ENCODE data around the gene POU1F1.
"Not testable (repeated sequence)": the region's sequence is repeated elsewhere in the genome, so short reads cannot be mapped to it uniquely, and the experiment has no call there.

POU1F1 gene, protein sequence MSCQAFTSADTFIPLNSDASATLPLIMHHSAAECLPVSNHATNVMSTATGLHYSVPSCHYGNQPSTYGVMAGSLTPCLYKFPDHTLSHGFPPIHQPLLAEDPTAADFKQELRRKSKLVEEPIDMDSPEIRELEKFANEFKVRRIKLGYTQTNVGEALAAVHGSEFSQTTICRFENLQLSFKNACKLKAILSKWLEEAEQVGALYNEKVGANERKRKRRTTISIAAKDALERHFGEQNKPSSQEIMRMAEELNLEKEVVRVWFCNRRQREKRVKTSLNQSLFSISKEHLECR

DNA sequence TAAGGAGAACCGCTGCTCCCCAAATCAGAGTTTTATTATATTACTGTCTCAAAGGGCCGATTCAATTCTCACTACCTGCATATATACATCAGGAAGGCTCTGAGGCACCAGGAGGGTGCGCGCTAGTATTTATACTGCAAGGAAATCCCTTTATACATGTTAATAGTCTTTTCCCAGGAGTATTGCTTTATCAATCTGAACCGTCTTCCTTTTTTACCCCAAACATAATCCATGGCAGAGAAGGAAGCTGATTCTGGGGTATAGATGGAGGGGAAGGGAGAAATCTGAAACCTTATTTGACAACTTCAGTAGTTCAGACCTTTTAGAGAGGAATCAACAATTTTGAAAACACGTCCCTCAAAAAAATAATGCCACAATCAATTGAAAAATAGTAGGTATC is at the start of gene POU1F1:
TSS of gene POU1F1 (minus strand) at position 101 of the 400 bp plus-strand sequence. CDS start 122 bp downstream, outside the sequence.
- no peak for DNase-seq

DNA sequence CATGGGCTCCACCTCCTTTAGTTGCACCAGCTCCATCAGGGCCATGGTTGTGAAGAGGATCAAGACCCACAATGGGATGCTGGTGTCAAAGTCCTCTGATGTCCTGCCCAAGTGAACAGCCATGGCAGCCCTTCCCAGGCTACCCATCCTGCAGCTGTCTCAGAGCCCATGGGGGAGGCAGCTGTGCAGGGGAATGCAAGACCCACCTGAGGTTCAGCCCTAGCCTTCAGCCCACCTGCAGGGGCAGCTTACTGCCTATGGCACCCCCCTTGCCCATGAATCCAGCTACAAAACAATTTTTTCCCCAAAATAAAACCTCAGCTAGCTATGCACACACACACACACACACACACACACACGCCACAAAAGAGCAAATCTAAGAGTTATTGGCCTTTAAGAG is 48.2 kb upstream of the POU1F1 start:
- DNase-seq: no peak

- no peak for DNase-seq
Measured at GRCh38 chr3:87320756-87321626, 44.6 kb upstream of the POU1F1 start.

GRCh38 chr3:87318617-87319021 is 42.2 kb upstream of the POU1F1 start:
- no peak for DNase-seq

DNA sequence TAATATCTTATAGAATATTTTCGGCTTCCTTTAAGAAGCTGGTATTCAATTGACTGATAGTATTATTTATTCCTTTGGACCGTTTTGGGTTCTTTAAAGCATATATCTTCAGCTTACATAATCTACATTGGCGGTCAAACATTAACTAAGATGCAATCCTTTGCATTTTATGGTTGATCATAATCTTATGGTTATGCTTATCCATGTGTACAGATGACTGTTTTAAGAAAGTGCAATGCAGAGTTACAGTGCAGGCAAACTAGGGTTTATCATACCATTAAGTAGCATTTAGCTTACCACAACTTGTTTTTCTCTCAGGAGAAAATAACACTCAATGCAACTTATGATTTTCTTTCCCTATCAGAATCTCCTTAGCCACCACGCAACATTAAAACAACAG is 41.4 kb upstream of the POU1F1 start:
- no peak for DNase-seq

GRCh38 chr3:87313641-87314040 is 37.3 kb upstream of the POU1F1 start:
- DNase-seq: no peak

- DNase-seq: no peak
Measured at GRCh38 chr3:87311309-87311708, 34.9 kb upstream of the POU1F1 start.

DNA sequence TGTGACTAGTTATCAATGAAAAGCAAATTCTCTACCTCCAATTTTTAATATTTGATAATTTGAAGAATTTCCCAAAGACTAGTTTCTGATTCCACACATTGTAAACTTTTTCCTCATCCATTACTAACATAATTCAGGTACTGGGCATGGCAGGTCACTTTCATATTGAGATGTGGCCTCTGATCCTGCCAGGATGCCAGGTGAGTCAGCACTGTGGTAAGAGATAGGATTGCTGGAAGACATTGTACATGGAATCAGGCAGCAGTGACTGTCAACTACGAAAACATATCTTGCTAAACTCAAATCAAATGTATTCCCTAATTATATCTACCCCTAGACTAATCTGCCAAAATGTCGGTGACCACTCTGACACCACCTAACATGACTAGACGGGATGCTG is 33.2 kb upstream of the POU1F1 start:
- DNase-seq: no peak

GRCh38 chr3:87307805-87308204 is 31.4 kb upstream of the POU1F1 start:
- DNase-seq: no peak

DNA sequence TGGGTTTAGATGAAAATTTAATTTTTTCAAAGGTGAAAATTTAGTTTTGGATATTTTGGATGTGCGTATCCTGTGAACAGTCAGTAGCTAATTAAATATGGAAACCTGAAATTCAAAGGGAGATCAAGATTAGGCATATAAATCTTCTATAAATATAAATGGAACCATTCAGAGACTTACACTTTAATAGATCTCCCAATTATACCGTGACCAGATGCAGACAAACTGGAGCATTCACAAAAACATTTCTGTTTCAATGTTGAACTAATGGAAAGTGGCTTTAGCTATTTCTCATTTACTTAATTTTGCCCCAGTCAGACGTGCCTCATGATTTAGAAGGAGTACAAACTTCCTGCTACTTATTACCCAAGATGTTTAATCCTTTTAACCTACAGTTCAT is 29.1 kb upstream of the POU1F1 start:
- no peak for DNase-seq

DNA sequence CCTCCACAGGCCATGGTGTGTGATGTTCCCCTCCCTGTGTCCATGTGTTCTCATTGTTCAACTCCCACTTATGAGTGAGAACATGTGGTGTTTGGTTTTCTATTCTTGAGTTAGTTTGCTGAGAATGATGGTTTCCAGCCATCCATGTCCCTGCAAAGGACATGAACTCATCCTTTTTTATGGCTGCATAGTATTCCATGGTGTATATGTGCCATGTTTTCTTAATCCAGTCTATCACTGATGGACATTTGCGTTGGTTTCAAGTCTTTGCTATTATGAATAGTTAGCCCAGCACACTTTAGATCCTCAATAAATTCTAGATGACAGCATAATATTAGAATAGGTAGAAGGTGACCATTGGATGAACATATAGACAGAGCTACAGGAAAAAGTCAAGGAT is 28.6 kb upstream of the POU1F1 start:
- DNase-seq: not testable (repeated sequence)

DNA sequence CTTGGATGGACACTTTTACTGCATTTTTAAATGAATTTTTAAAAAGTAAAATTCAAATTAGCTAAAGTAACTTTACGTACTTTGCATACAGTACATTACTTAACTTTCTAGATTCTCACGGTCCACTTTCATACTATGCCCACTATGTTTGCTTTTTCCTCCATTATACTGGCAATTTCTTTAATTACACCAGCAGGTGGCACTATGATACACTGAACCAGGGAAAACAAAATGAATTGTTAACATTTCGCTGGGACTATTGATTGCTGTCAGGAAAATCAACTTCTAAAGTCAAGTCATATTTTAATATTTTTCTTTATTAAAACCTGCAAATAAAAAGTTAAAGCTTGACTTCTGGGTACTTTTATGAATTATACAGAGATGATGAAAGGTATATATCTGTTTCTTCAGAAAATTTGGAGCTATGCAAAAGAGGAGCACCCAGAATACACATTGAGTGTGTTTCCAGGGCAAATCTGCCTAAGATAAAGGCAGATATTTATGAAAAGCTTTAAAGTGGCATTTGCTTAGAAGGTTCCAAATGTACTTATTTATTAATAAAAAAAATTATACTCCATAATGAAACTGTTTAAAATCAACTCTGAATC is 21.8 kb upstream of the POU1F1 start:
- DNase-seq: no peak

- no peak for DNase-seq
Measured at GRCh38 chr3:87288446-87288845, 12.1 kb upstream of the POU1F1 start.

DNA sequence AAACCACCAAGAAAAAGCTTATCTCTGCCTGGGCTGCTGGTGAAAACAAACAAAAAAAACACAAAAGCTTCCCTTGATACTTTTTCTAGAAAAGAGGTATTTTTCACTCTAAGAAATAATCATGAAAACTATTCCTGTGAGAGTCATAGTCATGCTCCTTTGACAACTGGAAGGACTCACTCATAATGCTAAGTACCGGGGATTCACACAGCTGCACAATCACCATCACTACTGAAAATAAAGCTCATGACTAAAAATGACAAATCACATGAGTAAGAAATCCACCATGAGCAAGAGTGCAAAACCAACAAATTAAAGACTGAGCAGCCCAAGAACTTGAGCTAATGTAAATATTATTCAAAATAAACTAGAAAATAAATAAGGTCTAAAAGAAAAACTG is 10.6 kb upstream of the POU1F1 start:
- DNase-seq: no peak

- DNase-seq: no peak
Measured at GRCh38 chr3:87272718-87273341, 3.6 kb downstream of the POU1F1 start.

- DNase-seq: no peak
Measured at GRCh38 chr3:87270908-87271700, 5.3 kb downstream of the POU1F1 start.

- DNase-seq: no peak
Measured at GRCh38 chr3:87269723-87270122, 6.7 kb downstream of the POU1F1 start.

DNA sequence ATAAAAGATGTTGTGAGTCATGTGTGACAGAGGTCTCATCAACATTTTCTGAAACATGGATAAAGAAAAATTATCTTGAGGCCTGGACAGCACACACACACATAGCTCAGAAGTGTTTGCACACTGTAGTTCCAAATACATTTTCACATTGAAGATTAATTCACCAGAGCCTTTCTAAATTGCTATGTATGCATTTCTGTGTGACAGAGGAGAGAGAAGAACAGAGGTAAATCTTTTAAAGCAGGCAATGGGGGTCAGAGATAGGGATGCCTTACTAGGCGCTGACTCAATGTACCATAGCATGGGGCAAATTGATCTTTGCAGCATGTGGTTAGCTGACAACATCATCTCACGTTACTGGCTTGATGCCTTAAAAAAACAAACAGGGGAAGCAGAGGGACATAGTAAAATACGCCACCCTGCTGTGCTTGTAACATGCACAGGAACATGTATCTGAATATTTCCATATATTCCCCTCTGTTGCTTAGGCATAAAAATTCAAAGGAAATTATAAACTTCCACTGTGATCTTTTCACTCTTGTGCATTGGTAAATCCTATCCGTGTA is 7.7 kb downstream of the POU1F1 start:
- DNase-seq: no peak

- no peak for DNase-seq
Measured at GRCh38 chr3:87267953-87268645, 8.3 kb downstream of the POU1F1 start.

DNA sequence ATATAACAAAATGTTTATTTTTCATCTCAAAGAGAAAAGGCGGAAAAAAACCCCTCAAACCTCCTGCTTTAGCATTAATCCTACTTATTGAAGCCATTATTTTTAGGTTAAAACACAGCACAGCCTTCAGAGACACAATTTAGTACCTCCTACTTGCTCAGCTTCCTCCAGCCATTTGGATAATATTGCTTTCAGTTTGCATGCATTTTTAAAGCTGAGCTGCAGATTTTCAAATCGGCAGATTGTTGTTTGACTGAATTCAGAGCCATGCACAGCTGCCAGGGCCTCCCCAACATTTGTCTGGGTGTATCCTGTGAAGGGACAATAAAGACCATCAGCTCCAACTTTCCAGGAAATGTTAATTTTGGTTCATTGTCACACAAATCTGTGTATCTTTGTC is 14.5 kb downstream of the POU1F1 start:
- DNase-seq: no peak

DNA sequence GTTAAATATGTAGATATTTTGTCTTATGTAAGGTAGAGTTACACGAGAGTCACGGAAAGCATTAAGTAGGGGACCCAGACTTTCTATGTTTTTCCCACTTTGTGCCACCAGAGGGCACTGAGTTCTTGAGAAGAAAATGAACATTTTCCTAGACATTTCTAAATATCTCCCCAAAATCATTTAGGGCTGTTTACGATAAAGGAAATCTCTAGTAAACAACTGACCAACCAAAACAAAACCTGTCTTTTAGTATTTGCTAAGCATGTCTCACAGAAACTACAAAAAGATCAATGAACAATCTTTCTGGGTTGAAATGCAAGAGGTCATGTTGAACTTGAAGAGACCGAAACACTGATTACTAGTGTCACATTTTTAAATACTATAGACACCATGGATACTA is 16.1 kb downstream of the POU1F1 start:
- DNase-seq: peak; percentile 2

DNA sequence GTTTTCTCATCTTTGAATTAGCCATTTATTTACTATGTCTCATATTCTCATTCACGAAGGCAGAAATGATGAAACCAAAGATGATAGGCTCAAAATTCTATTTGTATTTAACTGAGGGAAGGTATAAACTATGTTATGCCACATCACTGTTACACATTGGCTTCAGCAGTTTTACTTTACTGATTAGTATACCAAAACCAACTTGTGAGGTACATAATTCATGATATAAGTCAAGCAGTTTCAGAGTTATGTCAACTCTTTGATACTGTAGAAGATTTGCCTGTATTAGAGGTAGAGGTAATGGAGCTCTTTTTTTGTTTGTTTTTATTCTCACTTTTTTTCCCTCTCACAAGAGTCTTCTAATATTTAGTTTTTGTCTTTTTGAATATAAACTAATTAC is 26.4 kb downstream of the POU1F1 start:
- no peak for DNase-seq

All from NCI-H1092 (cell line).